Measurements from ENCODE around the gene SULT1C3. TPM values are rescaled to one million over a fixed set of nuclear protein-coding genes. Genes with fewer than 3 reads are reported as not detected.
A peak's percentile ranks its signal among the peaks of the same experiment; 100 is the strongest.

The SULT1C3 gene
- total RNA-seq: under 1 TPM in 1 of 5 donors, not detected in 4; 0.73 TPM
- 1 to 10 TPM in 1 of 3 donors, not detected in 2; 2.1 TPM for polyA plus RNA-seq
- long read RNA-seq, donor 1: 0 reads
- long read RNA-seq, donor 2: 0 reads
- long read RNA-seq, donor 3: 0 reads
- long read RNA-seq, donor 4: 0 reads
- long read RNA-seq, donor 5: 0 reads
- long read RNA-seq, donor 6: 0 reads
- long read RNA-seq, donor 7: 0 reads
- long read RNA-seq, donor 8: 0 reads
- long read RNA-seq, donor 9: 0 reads
- long read RNA-seq, donor 10: 0 reads

DNA sequence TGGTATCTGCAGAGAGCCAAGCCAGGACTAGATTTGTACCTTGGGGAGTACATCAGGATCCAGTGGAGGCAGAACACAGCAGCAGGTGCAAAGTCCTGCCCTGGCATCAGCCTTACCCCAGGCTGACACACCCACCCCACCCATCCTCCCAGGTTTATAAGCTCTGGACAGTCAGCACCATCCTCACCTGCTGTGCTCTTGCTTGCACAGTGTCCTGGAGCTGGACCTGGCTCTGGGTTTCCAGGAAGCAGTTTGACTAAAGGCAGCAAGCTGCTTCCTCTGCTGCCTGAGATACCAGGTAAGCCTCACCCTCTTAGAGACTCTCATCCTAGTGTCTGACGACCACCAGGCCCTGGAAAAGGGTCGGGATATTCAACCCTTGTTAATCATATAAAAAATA, at the start of gene SULT1C3:
Gene SULT1C3 (plus strand): TSS at position 183 of the 400 bp plus-strand sequence. CDS start 7,227 bp downstream, outside the sequence.
- no peaks in the 10 kb centered on the region for H3K4me1 ChIP-seq
- H3K27ac ChIP-seq: no peak within 1 kb of the TSS
- H3K4me3 ChIP-seq: no peak within 1 kb of the TSS

DNA sequence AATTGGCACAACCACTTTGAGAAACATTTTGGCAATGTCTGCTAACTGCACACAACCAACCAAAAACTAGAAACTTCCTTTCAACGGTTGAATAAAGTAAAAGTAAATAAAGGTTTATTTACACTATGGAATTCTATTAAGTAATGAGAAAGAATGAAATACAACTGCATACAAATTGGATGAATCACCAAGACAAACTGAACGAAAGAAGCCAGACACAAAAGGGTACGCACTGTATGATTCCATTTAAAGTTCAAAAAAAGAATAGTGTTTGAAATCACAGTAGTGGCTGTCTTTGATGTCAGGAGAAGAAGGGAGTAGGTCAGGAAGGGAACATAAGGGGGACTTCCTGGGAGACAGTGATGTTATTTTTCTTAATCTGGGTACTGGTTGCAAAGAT, 46.5 kb upstream of the SULT1C3 start:
- no peak for TF ChIP-seq POLR2A (IDR thresholded peaks at IDR 0.05)
- TF ChIP-seq POLR2AphosphoS5 (IDR thresholded peaks at IDR 0.05): no peak
- TF ChIP-seq, protein P1, sequence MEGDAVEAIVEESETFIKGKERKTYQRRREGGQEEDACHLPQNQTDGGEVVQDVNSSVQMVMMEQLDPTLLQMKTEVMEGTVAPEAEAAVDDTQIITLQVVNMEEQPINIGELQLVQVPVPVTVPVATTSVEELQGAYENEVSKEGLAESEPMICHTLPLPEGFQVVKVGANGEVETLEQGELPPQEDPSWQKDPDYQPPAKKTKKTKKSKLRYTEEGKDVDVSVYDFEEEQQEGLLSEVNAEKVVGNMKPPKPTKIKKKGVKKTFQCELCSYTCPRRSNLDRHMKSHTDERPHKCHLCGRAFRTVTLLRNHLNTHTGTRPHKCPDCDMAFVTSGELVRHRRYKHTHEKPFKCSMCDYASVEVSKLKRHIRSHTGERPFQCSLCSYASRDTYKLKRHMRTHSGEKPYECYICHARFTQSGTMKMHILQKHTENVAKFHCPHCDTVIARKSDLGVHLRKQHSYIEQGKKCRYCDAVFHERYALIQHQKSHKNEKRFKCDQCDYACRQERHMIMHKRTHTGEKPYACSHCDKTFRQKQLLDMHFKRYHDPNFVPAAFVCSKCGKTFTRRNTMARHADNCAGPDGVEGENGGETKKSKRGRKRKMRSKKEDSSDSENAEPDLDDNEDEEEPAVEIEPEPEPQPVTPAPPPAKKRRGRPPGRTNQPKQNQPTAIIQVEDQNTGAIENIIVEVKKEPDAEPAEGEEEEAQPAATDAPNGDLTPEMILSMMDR (IDR thresholded peaks at IDR 0.05): no peak
- TF ChIP-seq EP300 (IDR thresholded peaks at IDR 0.05): no peak
- Histone ChIP-seq H3K4me1 (peaks cover 0 to 5% (median 0%) of the 10 kb centered on the region in 4 donors), H3K4me3 (no peak overlapping the region), H3K27me3 (no peaks in the 10 kb centered on the region), H3K36me3 (no peaks in the 10 kb centered on the region), H3K9me3 (no peaks in the 10 kb centered on the region), H3K27ac (no peak overlapping the region)
- intact Hi-C loops (cut with DNase I; ENCODE audit: low total_unique reads): no loop called here
- 18 to 39% (median 30%) methylated on average over 3 of the region's 3 CpGs for WGBS, 5 donors
- DNase-seq: peak in 1 of 2 donors; percentile 7

More for the DNA sequence above, at the start of gene SULT1C3:
- H3K9me3 ChIP-seq: peaks cover 0 to 17% (median 8%) of the 10 kb centered on the region in 4 donors
- no peaks in the 10 kb centered on the region for H3K27me3 ChIP-seq
- no peaks in the 10 kb centered on the region for H3K36me3 ChIP-seq
- intact Hi-C loops (cut with DNase I; ENCODE audit: low total_unique reads): no loop called here
- DNase-seq: peak in 1 of 2 donors; percentile 24
- WGBS, 5 donors: 53 to 90% (median 73%) methylated on average over 2 of the region's 2 CpGs
- no peak for TF ChIP-seq EP300 (IDR thresholded peaks at IDR 0.05)
- no peak for TF ChIP-seq POLR2AphosphoS5 (IDR thresholded peaks at IDR 0.05)
- TF ChIP-seq, protein P1 (IDR thresholded peaks at IDR 0.05): no peak
- TF ChIP-seq POLR2A (IDR thresholded peaks at IDR 0.05): no peak

DNA sequence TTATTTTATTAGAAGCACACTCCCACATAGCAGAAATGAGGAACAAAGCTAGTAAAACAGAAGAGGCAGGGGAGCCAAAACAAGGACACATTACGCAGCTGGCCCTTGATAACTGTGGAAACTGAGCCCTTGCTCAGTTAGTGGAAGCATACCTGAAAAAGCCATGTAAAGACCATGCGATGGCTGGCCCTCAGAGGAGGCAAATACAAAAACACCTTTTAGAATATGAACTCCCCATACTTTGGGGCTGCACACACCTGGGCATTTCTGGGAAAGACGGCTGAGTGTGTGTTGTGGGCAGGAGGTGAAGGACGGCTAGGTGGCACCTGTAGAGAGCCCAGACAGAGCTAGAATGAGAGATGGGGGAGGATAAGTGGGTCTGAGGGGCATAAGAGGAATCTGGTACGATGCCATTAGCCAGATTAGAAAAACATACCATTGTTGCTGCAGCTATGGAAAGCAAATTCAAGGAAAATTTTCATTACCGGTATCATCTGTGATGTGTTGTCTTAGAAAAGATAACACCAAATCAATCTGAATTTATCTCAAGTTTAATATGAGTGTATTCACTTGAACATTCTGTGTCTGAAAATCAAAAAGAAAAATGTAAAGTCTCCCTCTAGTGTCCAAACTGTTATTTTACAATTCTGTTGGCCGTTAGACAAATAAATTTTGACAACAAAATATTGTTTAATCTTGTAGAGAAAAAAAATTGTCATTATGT, 45.2 kb upstream of the SULT1C3 start:
- intact Hi-C loops (cut with DNase I; ENCODE audit: low total_unique reads): no loop called here
- peak in 1 of 2 donors; percentile 28 for DNase-seq
- TF ChIP-seq, protein P1 (IDR thresholded peaks at IDR 0.05): peak in 2 of 7 experiments; percentile 34 to 38
- no peak for TF ChIP-seq EP300 (IDR thresholded peaks at IDR 0.05)
- H3K27me3 ChIP-seq: no peaks in the 10 kb centered on the region
- H3K36me3 ChIP-seq: no peaks in the 10 kb centered on the region
- no peak overlapping the region for H3K27ac ChIP-seq
- H3K4me3 ChIP-seq: no peak overlapping the region
- 52 to 65% (median 60%) methylated on average over 7 of the region's 7 CpGs for WGBS, 5 donors
- peaks cover 0 to 5% (median 0%) of the 10 kb centered on the region in 4 donors for H3K4me1 ChIP-seq
- no peaks in the 10 kb centered on the region for H3K9me3 ChIP-seq

DNA sequence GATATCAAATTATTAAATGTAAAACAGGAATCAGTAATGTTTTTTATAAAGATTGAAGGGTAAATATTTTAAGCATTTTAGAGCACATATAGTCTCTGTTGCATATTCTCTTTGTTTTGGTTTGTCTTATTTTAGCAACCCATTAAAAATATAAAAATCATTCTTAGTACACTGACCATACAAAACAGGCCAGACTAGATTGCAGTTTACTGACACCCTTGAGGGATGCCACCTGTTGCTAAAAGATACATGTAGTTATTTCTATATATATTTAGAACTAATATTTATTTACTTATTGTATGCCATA, 44.7 kb upstream of the SULT1C3 start:
- TF ChIP-seq POLR2A (IDR thresholded peaks at IDR 0.05) (no peak), EP300 (IDR thresholded peaks at IDR 0.05) (no peak), POLR2AphosphoS5 (IDR thresholded peaks at IDR 0.05) (no peak)
- TF ChIP-seq, protein P1 (IDR thresholded peaks at IDR 0.05): peak in 1 of 7 experiments; percentile 3
- H3K4me1 ChIP-seq: peaks cover 0 to 5% (median 0%) of the 10 kb centered on the region in 4 donors
- no peak overlapping the region for H3K27ac ChIP-seq
- DNase-seq: no peak
- H3K36me3 ChIP-seq: no peaks in the 10 kb centered on the region
- intact Hi-C loops (cut with DNase I; ENCODE audit: low total_unique reads): no loop called here
- no peak overlapping the region for H3K4me3 ChIP-seq
- peaks cover 0 to 4% (median under 1%) of the 10 kb centered on the region in 4 donors for H3K9me3 ChIP-seq
- no peaks in the 10 kb centered on the region for H3K27me3 ChIP-seq

Measured in stomach (tissue), 19 donors.